GM21447 (cell line): Measurements from ENCODE around the gene OTULINL.

Source experiments
- ATAC-seq: cut with Tn5 transposase; IDR thresholded peaks from one replicate; pipeline ENCODE4 v1.9.1; 2021; ENCODE audit not compliant: unreplicated experiment

Gene OTULINL

DNA sequence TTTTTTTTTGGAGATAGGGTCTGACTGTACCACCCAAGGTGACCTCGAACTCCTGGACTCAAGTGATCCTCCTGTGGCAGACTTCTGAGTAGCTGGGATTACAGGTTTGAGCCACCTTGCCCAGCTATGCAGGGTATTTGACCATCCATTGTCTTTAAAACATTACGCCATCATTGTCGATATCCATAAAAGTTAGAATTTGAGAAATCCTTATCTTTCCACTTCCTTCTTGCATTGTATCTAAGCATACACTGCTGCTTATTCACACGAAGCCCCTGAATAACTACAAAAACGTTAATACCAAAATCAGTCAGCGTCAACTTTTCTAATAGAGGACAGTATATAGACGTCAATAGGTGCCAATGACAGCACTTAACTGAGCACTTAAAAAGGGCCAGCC lies 5.4 kb upstream of the OTULINL start:
- ATAC-seq = no peak

DNA sequence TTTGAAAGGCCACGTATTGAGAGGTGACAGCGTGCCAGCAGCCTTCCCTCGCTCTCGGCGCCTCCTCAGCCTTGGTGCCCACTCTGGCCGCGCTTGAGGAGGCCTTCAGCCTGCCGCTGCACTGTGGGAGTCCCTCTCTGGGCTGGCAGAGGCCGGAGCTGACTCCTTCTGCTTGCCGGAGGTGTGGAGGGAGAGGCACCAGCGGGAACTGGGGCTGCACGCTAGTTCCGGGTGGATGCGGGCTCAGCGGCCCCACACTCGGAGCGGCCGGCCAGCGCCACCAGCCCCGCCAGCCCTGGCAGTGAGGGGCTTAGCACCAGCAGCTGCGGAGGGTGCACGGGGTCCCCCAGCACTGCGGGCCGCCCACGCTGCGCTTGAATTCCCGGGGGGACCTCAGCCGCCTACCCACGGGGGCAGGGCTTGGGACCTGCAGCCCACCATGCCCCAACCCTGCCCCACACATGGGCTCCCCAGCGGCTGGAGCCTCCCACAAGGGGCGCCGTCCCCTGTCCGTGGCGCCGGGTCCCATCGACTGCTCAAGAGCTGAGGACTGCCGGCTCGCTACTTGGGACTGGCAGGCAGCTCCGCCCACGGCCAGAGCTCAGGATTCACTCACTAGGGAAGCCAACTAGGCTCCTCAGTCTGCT lies 4.4 kb upstream of the OTULINL start:
- ATAC-seq = no peak

DNA sequence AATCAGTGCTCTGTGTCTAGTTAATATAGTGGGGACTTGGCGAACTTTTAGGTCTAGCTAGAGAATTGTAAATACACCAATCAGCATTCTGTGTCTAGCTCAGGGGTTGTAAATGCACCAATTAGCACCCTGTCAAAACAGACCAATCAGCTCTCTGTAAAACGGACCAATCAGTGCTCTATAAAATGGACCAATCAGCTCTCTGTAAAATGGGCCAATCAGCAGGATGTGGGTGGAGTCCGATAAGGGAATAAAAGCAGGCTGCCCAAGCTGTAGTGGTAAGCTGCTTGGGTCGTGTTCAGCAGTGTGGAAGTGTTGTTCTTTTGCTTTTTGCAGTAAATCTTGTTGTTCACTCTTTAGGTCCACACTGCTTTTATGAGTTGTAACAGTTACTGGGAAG lies 3.6 kb upstream of the OTULINL start:
- ATAC-seq = no peak

DNA sequence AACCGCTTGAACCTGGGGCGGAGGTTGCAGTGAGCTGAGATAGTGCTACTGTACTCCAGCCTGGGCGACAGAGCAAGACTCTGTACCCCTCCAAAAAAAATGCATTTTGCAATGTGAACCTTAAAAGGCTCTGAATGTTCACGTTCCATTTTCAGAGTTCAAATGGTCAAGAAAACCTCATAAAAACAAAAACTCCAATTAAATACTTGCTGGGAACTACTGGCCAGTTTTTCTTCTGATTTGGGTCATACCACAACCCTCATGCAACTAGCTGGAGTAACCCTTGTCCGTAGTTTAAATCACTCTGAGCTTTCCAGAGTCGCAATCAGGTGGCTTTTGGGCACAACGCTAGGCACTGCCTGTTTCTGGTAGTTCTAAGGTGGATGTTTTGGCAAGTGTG lies 2.3 kb upstream of the OTULINL start:
- ATAC-seq = no peak

DNA sequence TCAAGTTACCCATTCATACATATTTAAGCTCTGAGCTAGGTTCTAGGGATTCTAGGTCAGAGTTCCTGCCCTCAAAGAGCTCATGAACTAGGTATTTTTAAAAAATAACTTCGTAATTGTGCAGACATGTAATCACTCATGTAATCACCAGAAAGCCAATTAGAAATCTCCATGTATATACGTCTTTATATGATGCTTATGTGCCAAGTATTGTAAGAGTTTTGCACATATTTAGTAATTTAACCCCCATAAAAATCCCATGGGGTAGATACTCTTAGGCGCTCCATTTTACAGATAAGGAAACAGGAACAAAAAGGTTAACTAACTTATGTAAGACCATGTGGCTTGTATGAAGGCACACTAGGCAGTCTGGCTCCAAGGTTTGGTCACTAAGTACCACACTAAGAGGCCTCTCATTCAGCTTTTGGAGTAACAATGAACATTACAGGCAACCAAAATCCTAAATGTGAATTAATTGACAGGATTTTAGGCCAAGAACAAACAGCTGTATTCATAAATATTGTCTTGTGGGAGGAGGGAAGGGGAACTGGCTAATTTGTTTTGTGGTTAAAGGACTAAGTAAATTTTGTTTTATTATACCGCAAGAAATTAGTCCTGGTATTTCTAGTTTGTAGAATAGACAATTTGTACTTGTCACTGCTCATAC lies 1.7 kb upstream of the OTULINL start:
- no peak for ATAC-seq

DNA sequence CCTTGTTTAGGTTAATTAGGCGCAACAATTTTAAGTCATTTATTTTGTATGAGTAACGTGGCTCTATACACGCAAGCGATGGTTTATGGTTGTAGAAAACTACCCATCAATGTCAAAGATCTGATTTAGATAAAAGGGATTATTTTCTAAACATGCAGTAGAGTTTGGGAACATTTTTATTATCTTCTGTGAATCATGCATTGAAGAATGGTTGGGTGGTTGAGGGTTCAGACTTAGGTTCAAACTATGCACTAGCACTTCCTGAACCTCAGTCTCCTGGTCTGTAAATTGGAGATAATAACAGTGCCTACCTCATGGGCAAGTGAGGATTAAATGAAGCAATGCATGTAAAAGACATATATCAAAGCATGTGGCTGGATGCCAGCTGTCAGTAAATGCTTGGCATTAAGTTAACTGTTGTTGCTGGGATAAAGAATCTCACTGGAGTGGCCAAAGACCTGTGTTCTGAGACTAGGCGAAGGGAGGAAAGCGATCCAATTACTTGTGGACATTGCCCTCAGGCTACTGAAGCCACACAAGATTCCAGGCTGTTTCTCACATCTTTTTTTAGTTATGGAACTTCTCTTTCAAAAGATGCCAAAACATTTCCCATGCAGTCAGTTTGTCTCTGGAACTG lies 1.1 kb upstream of the OTULINL start:
- no peak for ATAC-seq

DNA sequence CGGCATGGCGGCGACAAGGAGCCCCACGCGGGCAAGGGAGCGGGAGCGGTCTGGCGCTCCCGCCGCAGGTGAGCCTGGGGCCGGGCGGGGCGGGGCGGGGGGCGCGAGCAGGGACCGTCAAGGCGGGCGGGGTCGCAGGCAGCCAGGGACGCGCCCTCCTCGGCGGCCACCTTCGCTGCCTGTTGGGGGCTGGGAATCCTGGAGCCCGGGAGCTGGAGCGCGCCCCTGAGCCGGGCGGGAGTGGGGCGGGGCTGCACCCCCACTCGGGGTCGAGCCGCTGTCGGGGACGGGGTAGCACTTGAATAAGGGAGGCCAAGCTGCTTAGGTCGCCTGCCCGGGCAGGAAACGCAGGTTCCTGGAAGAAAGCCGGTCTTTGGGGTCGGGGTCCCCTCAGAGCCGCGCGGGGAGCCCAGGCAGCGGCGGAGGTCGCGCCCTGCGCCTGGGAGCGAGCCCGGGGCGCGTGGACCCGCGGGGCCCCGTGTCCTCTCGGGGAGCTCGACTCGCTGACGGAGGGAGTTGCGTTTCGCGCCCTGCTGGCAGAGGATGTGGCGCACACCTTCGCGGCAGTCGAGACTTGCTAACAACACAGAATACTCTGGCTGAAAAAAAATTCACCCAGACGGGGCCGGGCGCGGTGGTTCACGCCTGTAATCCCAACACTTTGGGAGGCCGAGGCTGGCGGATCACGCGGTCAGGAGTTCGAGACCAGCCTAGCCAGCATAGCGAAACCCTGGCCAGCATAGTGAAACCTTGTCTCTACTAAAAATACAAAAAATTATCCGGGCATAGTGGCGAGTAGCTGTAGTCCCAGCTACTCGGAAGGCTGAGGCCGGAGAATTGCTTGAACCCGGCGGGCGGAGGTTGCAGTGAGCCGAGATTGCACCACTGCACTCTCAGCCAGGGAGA lies 552 bp downstream of the OTULINL start:
- ATAC-seq = peak; percentile 78

DNA sequence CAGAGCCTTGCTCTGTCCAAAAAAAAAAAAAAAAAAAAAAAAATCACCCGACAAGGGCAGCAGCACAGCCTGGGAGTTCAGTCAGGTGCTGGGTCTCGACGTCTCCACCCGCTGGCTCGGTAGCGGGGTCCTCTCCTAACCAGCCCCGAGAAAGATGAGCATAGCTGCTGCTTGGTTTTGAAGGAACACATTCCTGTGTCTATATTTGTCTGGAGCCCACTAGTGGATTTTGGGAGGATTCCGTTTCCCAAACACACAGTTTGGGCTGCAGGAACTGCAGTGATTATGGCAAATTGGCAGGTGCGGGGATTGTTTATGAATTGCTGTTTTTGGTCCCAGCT lies 1.2 kb downstream of the OTULINL start:
- no peak for ATAC-seq

DNA sequence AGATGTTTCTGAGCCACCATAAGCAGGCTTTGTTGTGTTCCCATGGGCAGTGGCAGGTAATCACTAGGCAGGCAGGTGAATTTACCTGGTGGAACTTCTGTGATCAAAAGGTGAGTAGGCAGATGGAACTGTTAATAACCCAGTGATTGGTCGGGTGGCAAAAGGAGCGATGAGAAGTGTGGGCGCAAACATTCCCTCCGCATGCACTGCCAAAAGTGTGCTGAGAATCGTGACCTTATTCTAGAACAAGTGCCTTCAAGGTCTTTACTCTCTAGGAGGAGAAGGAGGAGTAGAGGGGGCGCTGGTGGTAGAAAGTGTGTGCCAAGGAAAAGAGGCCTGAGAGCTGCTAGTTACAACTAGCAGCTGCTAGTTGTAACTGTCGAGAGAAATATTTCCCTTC lies 3.3 kb downstream of the OTULINL start:
- no peak for ATAC-seq

DNA sequence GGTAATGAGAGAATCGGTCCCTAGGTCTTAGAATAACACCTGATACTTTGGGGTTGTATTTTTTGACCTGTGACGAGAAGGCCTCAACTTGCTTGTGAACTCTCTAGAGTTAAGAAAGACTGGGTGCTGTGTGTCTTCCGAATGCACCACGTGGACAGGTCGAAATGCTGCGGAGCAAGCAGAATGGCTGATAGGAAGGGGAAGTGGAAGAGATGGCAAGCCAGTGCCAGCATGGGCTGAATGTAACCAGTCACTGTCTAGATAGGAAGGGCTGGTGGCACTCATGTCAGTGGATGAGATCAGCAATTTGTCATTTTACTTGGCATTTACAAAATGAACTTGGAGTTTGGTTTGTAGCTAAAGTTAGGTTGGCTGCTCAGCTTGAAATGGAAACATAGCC lies 5.6 kb downstream of the OTULINL start:
- no peak for ATAC-seq

DNA sequence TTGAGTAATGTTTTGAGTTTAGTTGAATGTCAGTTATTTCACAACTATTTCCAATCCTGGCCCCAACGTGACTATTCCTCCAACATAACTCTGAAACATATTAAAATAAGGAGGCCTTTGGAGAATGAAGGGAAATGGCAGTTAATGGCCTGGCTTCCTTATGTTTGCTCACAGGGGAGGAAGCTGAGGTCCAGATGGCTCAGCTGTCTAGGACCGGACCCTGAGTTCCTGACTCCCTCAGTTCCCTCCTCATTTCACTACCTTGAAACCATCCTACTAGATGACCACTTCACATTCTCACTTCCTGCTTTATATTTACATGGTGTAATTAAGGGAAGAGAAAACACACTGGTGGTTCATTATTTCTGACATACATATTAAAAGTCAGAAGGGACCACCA lies 6.6 kb downstream of the OTULINL start:
- ATAC-seq = peak; percentile 45

DNA sequence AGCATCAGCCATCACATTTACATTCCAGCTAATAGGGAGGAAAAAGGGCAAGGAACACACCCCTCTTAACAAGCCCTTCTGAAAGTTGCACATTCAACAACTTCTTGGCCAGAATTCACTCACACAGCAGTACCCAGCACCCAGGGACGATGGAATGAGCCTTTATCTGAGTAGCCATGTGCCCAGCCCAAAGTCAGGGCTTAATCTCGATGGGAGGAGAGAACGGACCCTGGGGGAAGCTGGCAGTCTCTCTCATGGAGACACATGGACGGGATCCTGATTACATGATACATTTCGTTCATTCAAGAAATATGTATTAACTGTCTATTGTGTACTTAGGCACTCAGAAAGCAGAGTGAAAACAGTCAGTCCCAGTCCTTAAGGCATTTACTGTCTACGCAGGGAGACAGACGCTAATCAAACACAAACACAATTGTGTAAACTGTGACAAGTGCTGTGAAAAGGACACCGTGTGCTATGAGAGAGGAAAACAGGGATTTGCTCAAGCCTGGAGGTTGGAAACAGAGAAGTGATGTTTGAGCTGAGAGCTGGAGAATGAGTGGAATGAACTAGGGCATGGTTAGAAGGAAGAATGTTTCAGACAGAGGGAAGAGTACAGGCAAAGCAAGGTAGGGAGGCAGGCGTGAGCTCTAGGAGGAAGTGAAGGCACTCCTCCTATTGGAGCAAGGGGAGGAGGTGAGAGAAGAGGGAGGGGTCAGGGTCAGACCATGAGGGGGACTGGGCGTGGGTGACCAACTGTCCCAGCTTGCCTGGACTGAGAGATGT lies 7.4 kb downstream of the OTULINL start:
- no peak for ATAC-seq

DNA sequence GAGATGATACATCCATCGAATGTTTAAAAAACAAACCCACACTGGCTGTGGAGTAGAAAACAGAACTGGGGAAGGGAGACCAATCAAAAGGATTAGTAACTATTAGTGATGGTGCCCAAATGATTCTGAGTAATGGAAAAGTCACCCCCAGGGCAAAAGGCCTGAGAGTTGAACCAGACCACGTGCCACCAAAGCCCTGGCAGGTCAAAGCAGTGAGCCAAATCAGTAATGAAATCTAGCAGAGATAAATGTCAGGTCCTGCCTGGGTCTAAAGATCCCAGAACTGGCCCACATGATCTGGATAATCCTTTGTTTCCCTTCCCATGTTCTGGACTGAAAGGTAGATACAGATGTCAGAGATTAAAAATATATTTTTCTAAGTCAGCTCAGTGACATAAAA lies 9.4 kb downstream of the OTULINL start:
- no peak for ATAC-seq

DNA sequence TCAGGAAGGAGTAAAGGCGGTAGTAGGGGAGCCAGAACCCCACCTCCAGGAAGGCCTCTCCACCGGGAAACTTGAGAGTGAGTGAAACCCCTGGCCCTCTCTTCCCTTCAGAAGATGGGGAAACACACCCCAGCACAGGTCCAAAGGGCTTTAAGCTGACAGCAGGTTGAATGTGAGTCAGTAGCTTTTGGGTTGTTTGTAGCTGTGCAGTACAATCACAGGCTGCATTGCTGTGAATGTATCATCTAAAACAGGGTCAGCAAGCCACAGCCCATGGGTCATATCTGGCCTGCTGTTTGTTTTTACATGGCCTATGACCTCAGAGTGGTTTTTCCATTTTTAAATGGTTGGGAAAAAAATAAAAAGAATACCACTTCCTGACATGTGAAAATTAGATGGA lies 10.0 kb downstream of the OTULINL start:
- no peak for ATAC-seq

DNA sequence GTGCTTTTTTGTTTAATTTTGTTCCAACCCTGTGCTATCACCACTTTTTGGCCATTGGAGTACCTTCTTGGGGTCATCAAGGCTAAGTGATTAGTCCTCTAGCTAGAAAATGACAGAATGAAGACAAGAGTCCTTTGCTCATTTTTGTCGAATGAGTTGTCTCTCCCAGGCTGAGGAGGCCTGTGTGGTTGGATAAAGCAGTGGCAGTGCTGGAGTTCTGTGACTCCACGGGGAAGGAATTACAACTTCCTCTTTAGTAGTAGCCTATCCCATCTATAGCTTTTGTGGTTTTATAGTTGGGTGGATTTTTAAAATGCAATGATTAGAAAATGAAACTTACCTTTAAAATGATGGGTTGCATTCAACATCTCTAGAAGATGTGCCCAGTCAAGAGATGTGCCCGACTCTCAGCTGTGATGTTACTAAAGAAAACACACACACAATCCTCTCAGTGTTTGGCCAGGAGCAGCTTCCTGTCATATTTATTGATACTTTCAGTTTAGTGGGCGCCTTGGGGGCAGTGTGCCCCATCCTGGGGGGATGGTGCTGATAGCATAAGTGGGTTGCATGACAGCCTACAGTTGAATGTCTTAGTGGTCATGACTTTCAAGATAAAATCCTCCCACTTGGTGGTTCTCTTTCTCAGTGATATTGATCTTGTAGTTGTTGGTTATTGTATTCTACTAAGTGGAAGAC lies 11.9 kb downstream of the OTULINL start:
- ATAC-seq = no peak

DNA sequence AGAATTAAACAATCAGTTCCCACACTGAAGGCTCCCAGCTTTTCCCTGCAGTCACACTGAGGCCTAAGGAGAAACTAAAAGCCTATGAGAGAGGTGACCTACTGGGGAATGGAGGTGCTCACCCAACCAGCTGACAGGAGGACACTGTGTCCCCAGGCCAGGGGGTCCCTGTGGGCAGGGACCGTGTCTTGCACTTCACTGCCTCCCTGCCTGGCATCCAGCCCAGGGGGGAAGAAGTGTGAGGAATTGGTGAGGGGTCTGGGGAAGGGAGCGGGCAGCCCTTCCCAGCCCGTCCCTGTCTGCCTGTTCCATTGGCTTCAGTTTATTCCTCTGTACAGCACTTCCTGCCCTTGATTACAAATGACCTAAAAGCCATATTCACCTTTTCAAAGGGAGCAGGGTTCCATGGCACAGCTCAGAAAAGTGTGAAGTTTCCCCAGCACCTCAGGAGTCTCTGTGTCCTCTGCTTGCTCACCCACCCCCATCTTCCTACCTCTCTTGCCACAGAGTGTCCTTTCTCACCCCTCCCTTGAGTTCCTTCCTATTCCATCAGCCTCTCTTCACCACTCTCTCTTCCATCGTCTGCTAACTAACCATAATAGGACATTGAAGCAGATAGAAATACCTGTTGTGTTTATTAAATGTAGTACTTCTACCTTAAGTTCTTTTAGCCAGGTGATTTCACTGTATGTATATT lies 12.9 kb downstream of the OTULINL start:
- ATAC-seq = peak; percentile 1

DNA sequence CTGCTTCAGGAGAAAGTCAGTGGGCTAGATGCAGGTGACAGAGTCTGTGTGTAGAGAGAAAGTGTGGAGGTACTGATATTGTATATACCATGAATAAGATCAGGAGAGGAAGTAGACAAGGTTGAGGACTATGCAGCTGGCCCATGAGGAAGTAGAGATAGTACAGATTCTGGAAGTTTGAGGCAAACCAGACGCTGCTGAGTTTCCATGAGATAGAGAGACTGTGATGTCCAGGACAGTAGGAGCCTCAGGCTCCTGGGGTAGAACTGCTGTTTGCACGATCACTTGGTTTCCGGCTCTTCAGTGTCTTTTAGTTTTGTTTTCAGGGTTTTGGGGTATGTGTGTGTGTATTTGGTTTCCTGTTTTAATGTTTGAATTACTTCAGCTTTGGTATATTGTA lies 13.6 kb downstream of the OTULINL start:
- peak; percentile 89 for ATAC-seq

DNA sequence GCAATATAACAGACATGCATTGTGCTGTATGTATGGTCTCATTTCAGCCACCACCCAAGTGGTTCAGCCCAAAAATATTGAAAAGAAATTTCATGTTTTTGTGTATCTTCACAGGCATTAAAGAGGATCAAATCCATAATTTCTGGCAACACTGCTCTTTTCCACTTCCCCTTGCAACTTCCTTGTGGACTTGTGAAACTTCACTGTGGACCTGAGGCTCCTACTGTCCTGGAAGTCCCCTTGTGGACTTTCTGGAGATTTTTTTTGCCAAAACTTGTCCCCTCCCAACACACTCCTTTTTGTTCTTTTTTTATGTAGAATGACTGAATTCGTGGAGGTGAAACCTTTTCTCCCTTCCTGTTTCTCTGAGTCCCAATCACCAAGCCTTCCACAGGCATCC lies 14.3 kb downstream of the OTULINL start:
- no peak for ATAC-seq

DNA sequence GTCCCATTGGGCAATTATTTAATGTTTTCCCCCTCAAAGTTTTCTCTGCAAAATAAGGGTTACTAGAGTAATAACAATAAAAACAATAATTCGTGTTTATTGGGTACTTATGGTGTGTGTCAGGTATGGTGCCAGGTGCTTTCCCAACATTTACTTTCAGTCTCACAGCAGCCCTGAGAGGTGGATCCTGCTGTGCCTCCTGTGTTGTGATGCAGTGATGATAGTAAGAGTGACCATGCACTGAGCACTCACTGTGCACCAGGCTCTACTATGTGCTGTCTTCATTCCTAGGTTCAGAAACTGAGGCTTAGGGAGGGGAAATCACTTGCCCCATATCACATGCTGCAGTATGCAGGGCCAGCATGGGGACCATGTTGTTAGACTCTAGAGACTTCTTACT lies 15.5 kb downstream of the OTULINL start:
- no peak for ATAC-seq

DNA sequence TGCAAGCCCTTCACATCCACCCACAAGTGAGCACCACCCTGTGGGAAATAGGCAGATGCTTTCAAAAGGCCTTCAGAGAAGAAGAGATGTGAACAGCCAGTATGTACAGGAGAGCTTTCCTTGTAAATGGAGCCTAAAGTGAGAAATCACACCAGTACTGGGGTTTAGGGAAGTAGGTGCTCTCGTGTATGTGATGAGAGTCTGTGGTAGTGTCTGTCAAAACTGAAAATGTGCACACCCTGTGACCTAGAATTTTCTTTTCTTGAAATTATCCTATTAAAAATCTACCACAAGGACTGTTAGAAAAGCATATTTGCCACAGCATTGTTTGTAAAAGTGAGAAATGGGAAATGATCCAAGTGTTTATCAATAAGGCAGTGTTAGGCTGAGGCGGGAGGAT lies 16.6 kb downstream of the OTULINL start:
- no peak for ATAC-seq
